ENCODE results near the gene SDK2.

GRCh38 chr17:73482251-73482716 lies 162.0 kb downstream of the SDK2 start:
- TF ChIP-seq XRCC5 (IDR thresholded peaks at IDR 0.05; ENCODE audit: low read depth, low read length) = no peak
- TF ChIP-seq TGIF2 (CRISPR knock-in tag; IDR thresholded peaks at IDR 0.05) = no peak
- TF ChIP-seq ZNF23 (CRISPR knock-in tag; IDR thresholded peaks at IDR 0.05) = no peak
- no peak for TF ChIP-seq EP300 (IDR thresholded peaks at IDR 0.05; ENCODE audit: low read length)
- TF ChIP-seq, protein P1, sequence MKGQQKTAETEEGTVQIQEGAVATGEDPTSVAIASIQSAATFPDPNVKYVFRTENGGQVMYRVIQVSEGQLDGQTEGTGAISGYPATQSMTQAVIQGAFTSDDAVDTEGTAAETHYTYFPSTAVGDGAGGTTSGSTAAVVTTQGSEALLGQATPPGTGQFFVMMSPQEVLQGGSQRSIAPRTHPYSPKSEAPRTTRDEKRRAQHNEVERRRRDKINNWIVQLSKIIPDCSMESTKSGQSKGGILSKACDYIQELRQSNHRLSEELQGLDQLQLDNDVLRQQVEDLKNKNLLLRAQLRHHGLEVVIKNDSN (CRISPR knock-in tag; IDR thresholded peaks at IDR 0.05) = no peak
- no peak for TF ChIP-seq MXI1 (IDR thresholded peaks at IDR 0.05; ENCODE audit: low read depth, low read length)

Measured in K562 (cell line).